SU-DHL-6 (cell line): Measurements from ENCODE around the gene CHAT.

ENCODE experiments used
- EZH2phosphoT487 ChIP-seq: fragments of 200-600 bp; sonication (generic), shearing (Covaris generic); conservative IDR thresholded peaks from 2 replicates; pipeline ENCODE4 v1.6.1; 2018; ENCODE audit warnings: mild to moderate bottlenecking, antibody characterized with exemption, low read length, moderate library complexity, mixed read lengths
- TF ChIP-seq, protein P1 (sequence below): fragments of 200-600 bp; sonication (generic); IDR thresholded peaks from one replicate; pipeline ENCODE4 v1.5.1; 2017; ENCODE audit warnings: antibody characterized with exemption, mild to moderate bottlenecking, low read length, moderate library complexity; ENCODE audit not compliant: insufficient read depth, poor library complexity, severe bottlenecking

DNA sequence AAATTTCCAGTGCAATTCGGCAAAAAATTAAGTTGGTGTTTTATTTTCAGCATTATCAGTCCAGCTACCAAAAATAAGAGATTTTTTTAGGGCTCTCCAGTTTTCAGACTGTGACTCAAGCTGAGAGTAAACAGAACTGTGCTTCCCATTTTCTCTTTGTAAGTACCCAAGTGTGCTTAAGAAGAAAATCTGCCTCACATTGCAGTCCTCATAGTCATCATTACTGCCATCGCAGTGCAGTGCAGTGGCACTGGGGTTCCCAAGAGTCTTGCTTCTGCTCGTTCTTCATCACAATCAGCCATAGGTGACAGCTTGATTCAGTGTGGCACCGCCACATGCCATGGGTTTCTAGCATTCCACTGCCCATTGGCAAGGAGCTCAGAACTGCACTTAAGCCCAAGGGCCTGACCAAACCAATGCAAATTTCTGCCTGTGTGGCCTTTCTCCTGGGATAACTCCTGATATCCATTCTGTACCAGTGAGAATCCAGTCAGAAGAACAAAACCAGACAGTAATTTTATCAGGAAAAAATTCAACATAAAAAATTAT is 49.3 kb upstream of the CHAT start:
- TF ChIP-seq, protein P1, sequence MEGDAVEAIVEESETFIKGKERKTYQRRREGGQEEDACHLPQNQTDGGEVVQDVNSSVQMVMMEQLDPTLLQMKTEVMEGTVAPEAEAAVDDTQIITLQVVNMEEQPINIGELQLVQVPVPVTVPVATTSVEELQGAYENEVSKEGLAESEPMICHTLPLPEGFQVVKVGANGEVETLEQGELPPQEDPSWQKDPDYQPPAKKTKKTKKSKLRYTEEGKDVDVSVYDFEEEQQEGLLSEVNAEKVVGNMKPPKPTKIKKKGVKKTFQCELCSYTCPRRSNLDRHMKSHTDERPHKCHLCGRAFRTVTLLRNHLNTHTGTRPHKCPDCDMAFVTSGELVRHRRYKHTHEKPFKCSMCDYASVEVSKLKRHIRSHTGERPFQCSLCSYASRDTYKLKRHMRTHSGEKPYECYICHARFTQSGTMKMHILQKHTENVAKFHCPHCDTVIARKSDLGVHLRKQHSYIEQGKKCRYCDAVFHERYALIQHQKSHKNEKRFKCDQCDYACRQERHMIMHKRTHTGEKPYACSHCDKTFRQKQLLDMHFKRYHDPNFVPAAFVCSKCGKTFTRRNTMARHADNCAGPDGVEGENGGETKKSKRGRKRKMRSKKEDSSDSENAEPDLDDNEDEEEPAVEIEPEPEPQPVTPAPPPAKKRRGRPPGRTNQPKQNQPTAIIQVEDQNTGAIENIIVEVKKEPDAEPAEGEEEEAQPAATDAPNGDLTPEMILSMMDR, result no peak
- no peak for TF ChIP-seq EZH2phosphoT487
